ENCODE measurements around the gene CSMD2.

CSMD2 gene

GRCh38 chr1:33723251-33723650 is 441.8 kb downstream of the CSMD2 start:
- H3K4me3 ChIP-seq (ENCODE audit: low read depth, low read length) = no peak overlapping the region
- no peak for DNase-seq (ENCODE audit: low read depth)
- no peak for TF ChIP-seq CTCF (IDR thresholded peaks at IDR 0.05; ENCODE audit: low read depth, low read length, missing control alignments)

GRCh38 chr1:33721301-33721815 is 443.7 kb downstream of the CSMD2 start:
- no peak overlapping the region for H3K4me3 ChIP-seq (ENCODE audit: low read depth, low read length)
- no peak for TF ChIP-seq CTCF (IDR thresholded peaks at IDR 0.05; ENCODE audit: low read depth, low read length, missing control alignments)
- DNase-seq (ENCODE audit: low read depth) = no peak

- no peak overlapping the region for H3K4me3 ChIP-seq (ENCODE audit: low read depth, low read length)
- TF ChIP-seq CTCF (IDR thresholded peaks at IDR 0.05; ENCODE audit: low read depth, low read length, missing control alignments) = no peak
- no peak for DNase-seq (ENCODE audit: low read depth)
Observed at GRCh38 chr1:33719771-33720670, 445.0 kb downstream of the CSMD2 start.

GRCh38 chr1:33719326-33719725 is 445.7 kb downstream of the CSMD2 start:
- no peak for DNase-seq (ENCODE audit: low read depth)
- TF ChIP-seq CTCF (IDR thresholded peaks at IDR 0.05; ENCODE audit: low read depth, low read length, missing control alignments) = no peak

GRCh38 chr1:33718186-33718585 is 446.8 kb downstream of the CSMD2 start:
- TF ChIP-seq CTCF (IDR thresholded peaks at IDR 0.05; ENCODE audit: low read depth, low read length, missing control alignments) = no peak
- H3K4me3 ChIP-seq (ENCODE audit: low read depth, low read length) = no peak overlapping the region
- DNase-seq (ENCODE audit: low read depth) = no peak

More at GRCh38 chr1:33719326-33719725, 445.7 kb downstream of the CSMD2 start:
- H3K4me3 ChIP-seq (ENCODE audit: low read depth, low read length) = no peak overlapping the region

- DNase-seq (ENCODE audit: low read depth) = no peak
- H3K4me3 ChIP-seq (ENCODE audit: low read depth, low read length) = no peak overlapping the region
- TF ChIP-seq CTCF (IDR thresholded peaks at IDR 0.05; ENCODE audit: low read depth, low read length, missing control alignments) = no peak
Observed at GRCh38 chr1:33716976-33717688, 447.9 kb downstream of the CSMD2 start.
